Sigmoid colon (tissue), 7 donors: ENCODE measurements around the gene ZSCAN22. TPM values are rescaled to one million over a fixed set of nuclear protein-coding genes. Genes with fewer than 3 reads are reported as not detected.

Experiments
- DNase-seq: peaks from one replicate; pipeline ENCODE4 v3.0.0-alpha.2; 2019
- H3K27ac ChIP-seq, 4 donors: fragments of 200-600 bp; sonication (generic); one replicate each; pipeline ENCODE4 v1.5.1; 2016 to 2019; ENCODE audit warnings: mild to moderate bottlenecking in 1 of 4
- H3K27me3 ChIP-seq, 3 donors: fragments of 200-600 bp; sonication (generic); one replicate each; pipeline ENCODE4 v1.5.1; 2019; ENCODE audit warnings: mild to moderate bottlenecking in 1 of 3
- H3K36me3 ChIP-seq, 4 donors: fragments of 200-600 bp; sonication (generic); one replicate each; pipeline ENCODE4 v1.5.1; 2016 to 2019
- H3K4me1 ChIP-seq, 4 donors: fragments of 200-600 bp; sonication (generic); one replicate each; pipeline ENCODE4 v1.5.1; 2017 to 2019
- H3K4me3 ChIP-seq, 4 donors: fragments of 200-600 bp; sonication (generic); one replicate each; pipeline ENCODE4 v1.5.1; 2017 to 2019; ENCODE audit warnings: mild to moderate bottlenecking in 2 of 4, moderate library complexity in 1 of 4
- H3K9me3 ChIP-seq, 4 donors: fragments of 200-600 bp in 3 of 4; sonication (generic) in 3 of 4; one replicate each; pipeline versions ENCODE4 v1.5.1 to v1.6.1; 2013 to 2019
- CTCF ChIP-seq, 4 experiments: fragments of 450-650 bp in 3 of 4; fragments of 200-600 bp in 1 of 4; IDR thresholded peaks; one replicate each; pipeline ENCODE4 v1.5.1; 2016 to 2019; ENCODE audit warnings: antibody characterized with exemption in 4 of 4, mild to moderate bottlenecking in 3 of 4, moderate library complexity in 2 of 4
- EP300 ChIP-seq, 4 donors: sonication (generic); formaldehyde crosslinking; IDR thresholded peaks; one replicate each; pipeline ENCODE4 v1.6.1; 2017; ENCODE audit warnings: antibody characterized with exemption in 4 of 4
- POLR2A ChIP-seq, 2 donors: fragments of 450-650 bp; IDR thresholded peaks; one replicate each; pipeline ENCODE4 v1.6.1; 2016; ENCODE audit warnings: antibody characterized with exemption in 2 of 2, mild to moderate bottlenecking in 2 of 2, moderate library complexity in 2 of 2
- POLR2AphosphoS5 ChIP-seq, 4 donors: sonication (generic); formaldehyde crosslinking; IDR thresholded peaks; one replicate each; pipeline ENCODE4 v1.6.1; 2017; ENCODE audit warnings: antibody characterized with exemption in 4 of 4
- WGBS, 2 donors: extraction: QIAGEN DNeasy Blood & Tissue Kit; methylation state at CpG; one replicate each; pipeline ENCODE4 v1.1.7; 2013; 5-methylcytosine and 5-hydroxymethylcytosine counted together
- intact Hi-C: fragments of 100-400 bp; cut with DNase I; formaldehyde crosslinking; loops from one replicate; pipeline ENCODE4 v1.15.1; 2023
- polyA plus RNA-seq, 3 donors: library from polyadenylated mRNA; stranded (reverse); fragments of 200-250 nt; gene quantifications; one replicate each; pipeline ENCODE4 v1.2.3, GENCODE V29; 2013
- total RNA-seq, 4 donors: library from RNA; depleted of rRNA; stranded (reverse); fragments of >200 nt; gene quantifications; one replicate each; pipeline ENCODE4 v1.1.0, GENCODE V29; 2016
- donor health status: healthy with polysubstance abuse.
- donor health status: Bipolar disorder and iron deficiency.
- donor health status: healthy.

ZSCAN22 gene
- total and polyA plus RNA-seq, 7 donors: 0.60 to 3.6 (median 1.4) TPM

- peak overlapping the region; percentile 92 to 96 (median 96) for H3K27ac ChIP-seq
- TF ChIP-seq CTCF (IDR thresholded peaks at IDR 0.05): no peak
- TF ChIP-seq POLR2A (IDR thresholded peaks at IDR 0.05): no peak
- TF ChIP-seq POLR2AphosphoS5 (IDR thresholded peaks at IDR 0.05): no peak
- no peak for TF ChIP-seq EP300 (IDR thresholded peaks at IDR 0.05)
- intact Hi-C loops: loop anchor here (1.0 to 2.0 kb wide), 2 partner anchors 19 to 54 kb away; partner anchors contain the start of gene ZNF497
- no peaks in the 10 kb centered on the region for H3K9me3 ChIP-seq
- no peaks in the 10 kb centered on the region for H3K36me3 ChIP-seq
- H3K4me1 ChIP-seq: peaks cover 0 to 41% (median 29%) of the 10 kb centered on the region in 4 donors
- peak overlapping the region; percentile 75 to 93 (median 88) for H3K4me3 ChIP-seq
- no peaks in the 10 kb centered on the region for H3K27me3 ChIP-seq
- 22 to 29% methylated on average over 26 of the region's 26 CpGs for WGBS, 2 donors
- no peak for DNase-seq
Observed at GRCh38 chr19:58381460-58382212, 54.8 kb downstream of the ZSCAN22 start.

- H3K4me1 ChIP-seq: peaks cover 0 to 50% (median 36%) of the 10 kb centered on the region in 4 donors
- intact Hi-C loops: no loop called here
- H3K36me3 ChIP-seq: peaks cover 0 to 1% (median 0%) of the 10 kb centered on the region in 4 donors
- H3K27ac ChIP-seq: no peak overlapping the region
- H3K9me3 ChIP-seq: no peaks in the 10 kb centered on the region
- no peak for TF ChIP-seq POLR2AphosphoS5 (IDR thresholded peaks at IDR 0.05)
- no peak for TF ChIP-seq POLR2A (IDR thresholded peaks at IDR 0.05)
- TF ChIP-seq EP300 (IDR thresholded peaks at IDR 0.05): no peak
- no peak for TF ChIP-seq CTCF (IDR thresholded peaks at IDR 0.05)
- H3K4me3 ChIP-seq: no peak overlapping the region
- DNase-seq: no peak
- WGBS, 2 donors: 94 to 95% methylated on average over 6 of the region's 6 CpGs
- H3K27me3 ChIP-seq: no peaks in the 10 kb centered on the region
Observed at GRCh38 chr19:58382997-58383603, 56.3 kb downstream of the ZSCAN22 start.

DNA sequence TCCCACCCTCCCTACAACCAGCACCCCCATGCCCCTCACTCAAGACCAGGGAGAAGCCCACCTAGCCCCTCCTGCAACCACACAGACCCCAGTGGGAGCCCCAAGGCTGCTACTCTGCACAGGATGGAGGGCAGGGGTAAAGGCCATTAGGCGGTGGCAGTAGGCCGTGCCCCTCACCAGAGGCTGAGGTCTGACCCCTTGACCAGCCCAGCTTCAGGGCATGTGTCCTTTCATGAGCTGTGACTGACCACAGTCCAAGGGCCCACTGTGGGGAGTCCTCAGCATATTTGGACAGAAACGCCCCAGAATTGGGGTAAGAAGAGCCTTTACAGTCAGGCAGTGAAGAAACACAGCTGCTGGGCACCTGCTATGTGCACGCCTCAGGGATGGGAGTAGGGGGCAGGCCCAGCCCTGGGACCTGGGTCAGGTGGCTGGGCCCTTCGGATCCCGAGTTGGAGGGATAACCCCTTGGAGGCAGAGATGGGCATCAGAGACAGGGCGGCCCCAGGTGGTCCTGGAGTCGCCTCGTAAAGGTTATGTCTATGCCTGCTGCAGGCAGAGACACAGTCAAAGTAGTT lies 58.6 kb downstream of the ZSCAN22 start:
- peak overlapping the region; percentile 93 to 98 (median 98) for H3K27ac ChIP-seq
- intact Hi-C loops: no loop called here
- H3K27me3 ChIP-seq: no peaks in the 10 kb centered on the region
- H3K9me3 ChIP-seq: no peaks in the 10 kb centered on the region
- H3K36me3 ChIP-seq: peaks cover 0 to 22% (median 6%) of the 10 kb centered on the region in 4 donors
- WGBS, 2 donors: 74 to 81% methylated on average over 9 of the region's 9 CpGs
- no peak for DNase-seq
- no peak for TF ChIP-seq CTCF (IDR thresholded peaks at IDR 0.05)
- no peak for TF ChIP-seq EP300 (IDR thresholded peaks at IDR 0.05)
- no peak for TF ChIP-seq POLR2AphosphoS5 (IDR thresholded peaks at IDR 0.05)
- no peak for TF ChIP-seq POLR2A (IDR thresholded peaks at IDR 0.05)
- H3K4me1 ChIP-seq: peaks cover 0 to 53% (median 34%) of the 10 kb centered on the region in 4 donors
- peak overlapping the region in 1 of 4 donors; percentile 79 for H3K4me3 ChIP-seq

GRCh38 chr19:58385891-58386575 lies 59.2 kb downstream of the ZSCAN22 start:
- Histone ChIP-seq H3K4me3 (peak overlapping the region; percentile 66 to 87 (median 82)), H3K27me3 (no peaks in the 10 kb centered on the region), H3K27ac (peak overlapping the region; percentile 93 to 98 (median 98)), H3K9me3 (no peaks in the 10 kb centered on the region), H3K4me1 (peaks cover 0 to 58% (median 34%) of the 10 kb centered on the region in 4 donors), H3K36me3 (peaks cover 0 to 28% (median 8%) of the 10 kb centered on the region in 4 donors)
- no peak for TF ChIP-seq POLR2A (IDR thresholded peaks at IDR 0.05)
- TF ChIP-seq POLR2AphosphoS5 (IDR thresholded peaks at IDR 0.05): no peak
- no peak for TF ChIP-seq CTCF (IDR thresholded peaks at IDR 0.05)
- TF ChIP-seq EP300 (IDR thresholded peaks at IDR 0.05): no peak
- intact Hi-C loops: loop anchor here (2.0 kb wide), 1 partner anchor 23 kb away; the partner anchor contains the start of gene ZNF584
- DNase-seq: no peak
- WGBS, 2 donors: 6 to 12% methylated on average over 36 of the region's 36 CpGs
